ENCODE measurements around the gene FAM110A.

The FAM110A gene

GRCh38 chr20:858011-858410 is 24.5 kb downstream of the FAM110A start:
- no peaks in the 10 kb centered on the region for H3K9me3 ChIP-seq (ENCODE audit: control extremely low read depth in 1 of 5, control insufficient read depth in 4 of 5, insufficient read depth in 2 of 5, low read depth in 1 of 5, low read length in 4 of 5)
- 100% methylated on average over 4 of the region's 6 CpGs for WGBS (ENCODE audit: insufficient coverage)
- DNase-seq: no peak
- no peak overlapping the region for H3K27ac ChIP-seq (ENCODE audit: insufficient read depth in 1 of 2, low read depth in 1 of 2, low read length in 2 of 2, poor library complexity in 1 of 2, severe bottlenecking in 2 of 2)
- H3K27me3 ChIP-seq (replicated peaks in 2 of 5; ENCODE audit: control insufficient read depth in 4 of 5, insufficient read depth in 5 of 5, low read length in 4 of 5): no peaks in the 10 kb centered on the region
- peaks cover 0 to 4% (median 0%) of the 10 kb centered on the region in 4 experiments for H3K36me3 ChIP-seq (ENCODE audit: control insufficient read depth in 4 of 4, insufficient read depth in 4 of 4, low read length in 3 of 4)
- H3K4me3 ChIP-seq (ENCODE audit: control insufficient read depth in 1 of 7, extremely low read depth in 1 of 7, insufficient read depth in 4 of 7, low read depth in 2 of 7, low read length in 6 of 7): no peak overlapping the region
- POLR2A ChIA-PET: no interaction called here
- H3K4me1 ChIP-seq (ENCODE audit: control extremely low read depth in 1 of 4, control insufficient read depth in 4 of 4, insufficient read depth in 4 of 4, low read length in 3 of 4): peaks cover 7 to 50% (median 41%) of the 10 kb centered on the region in 4 experiments
- CTCF ChIA-PET: interaction anchor here (1.0 kb wide), 1 partner anchor 41 kb away, joined by 3 read pairs; no protein-coding TSS in a partner anchor

- WGBS (ENCODE audit: insufficient coverage): 62% methylated on average over 3 of the region's 3 CpGs
- ChIA-PET CTCF (interaction anchor here (1.5 to 1.6 kb wide), 2 partner anchors 13 to 27 kb away, joined by 4 to 7 read pairs; partner anchors contain the start of gene FAM110A), POLR2A (no interaction called here)
Observed at GRCh38 chr20:859751-860231, 26.3 kb downstream of the FAM110A start.

GRCh38 chr20:860891-861290 is 27.4 kb downstream of the FAM110A start:
- Histone ChIP-seq H3K4me1 (ENCODE audit: control extremely low read depth in 1 of 4, control insufficient read depth in 4 of 4, insufficient read depth in 4 of 4, low read length in 3 of 4) (peaks cover 4 to 28% (median 20%) of the 10 kb centered on the region in 4 experiments), H3K4me3 (ENCODE audit: control insufficient read depth in 1 of 7, extremely low read depth in 1 of 7, insufficient read depth in 4 of 7, low read depth in 2 of 7, low read length in 6 of 7) (no peak overlapping the region), H3K36me3 (ENCODE audit: control insufficient read depth in 4 of 4, insufficient read depth in 4 of 4, low read length in 3 of 4) (peaks cover 0 to 4% (median 0%) of the 10 kb centered on the region in 4 experiments), H3K27me3 (replicated peaks in 2 of 5; ENCODE audit: control insufficient read depth in 4 of 5, insufficient read depth in 5 of 5, low read length in 4 of 5) (no peaks in the 10 kb centered on the region), H3K27ac (ENCODE audit: insufficient read depth in 1 of 2, low read depth in 1 of 2, low read length in 2 of 2, poor library complexity in 1 of 2, severe bottlenecking in 2 of 2) (no peak overlapping the region), H3K9me3 (ENCODE audit: control extremely low read depth in 1 of 5, control insufficient read depth in 4 of 5, insufficient read depth in 2 of 5, low read depth in 1 of 5, low read length in 4 of 5) (no peaks in the 10 kb centered on the region)
- CTCF ChIA-PET: no interaction called here
- 100% methylated on average over 2 of the region's 2 CpGs for WGBS (ENCODE audit: insufficient coverage)
- POLR2A ChIA-PET: no interaction called here
- no peak for DNase-seq

More at GRCh38 chr20:859751-860231, 26.3 kb downstream of the FAM110A start:
- Histone ChIP-seq H3K27me3 (replicated peaks in 2 of 5; ENCODE audit: control insufficient read depth in 4 of 5, insufficient read depth in 5 of 5, low read length in 4 of 5) (no peaks in the 10 kb centered on the region), H3K4me1 (ENCODE audit: control extremely low read depth in 1 of 4, control insufficient read depth in 4 of 4, insufficient read depth in 4 of 4, low read length in 3 of 4) (peaks cover 7 to 39% (median 30%) of the 10 kb centered on the region in 4 experiments), H3K9me3 (ENCODE audit: control extremely low read depth in 1 of 5, control insufficient read depth in 4 of 5, insufficient read depth in 2 of 5, low read depth in 1 of 5, low read length in 4 of 5) (no peaks in the 10 kb centered on the region), H3K27ac (ENCODE audit: insufficient read depth in 1 of 2, low read depth in 1 of 2, low read length in 2 of 2, poor library complexity in 1 of 2, severe bottlenecking in 2 of 2) (no peak overlapping the region), H3K36me3 (ENCODE audit: control insufficient read depth in 4 of 4, insufficient read depth in 4 of 4, low read length in 3 of 4) (peaks cover 0 to 4% (median 0%) of the 10 kb centered on the region in 4 experiments), H3K4me3 (ENCODE audit: control insufficient read depth in 1 of 7, extremely low read depth in 1 of 7, insufficient read depth in 4 of 7, low read depth in 2 of 7, low read length in 6 of 7) (no peak overlapping the region)
- DNase-seq: no peak

GRCh38 chr20:865440-865839 is 31.9 kb downstream of the FAM110A start:
- H3K9me3 ChIP-seq (ENCODE audit: control extremely low read depth in 1 of 5, control insufficient read depth in 4 of 5, insufficient read depth in 2 of 5, low read depth in 1 of 5, low read length in 4 of 5): no peaks in the 10 kb centered on the region
- no peak overlapping the region for H3K4me3 ChIP-seq (ENCODE audit: control insufficient read depth in 1 of 7, extremely low read depth in 1 of 7, insufficient read depth in 4 of 7, low read depth in 2 of 7, low read length in 6 of 7)
- H3K27me3 ChIP-seq (replicated peaks in 2 of 5; ENCODE audit: control insufficient read depth in 4 of 5, insufficient read depth in 5 of 5, low read length in 4 of 5): no peaks in the 10 kb centered on the region
- ChIA-PET CTCF (interaction anchor here (1.2 kb wide), 1 partner anchor 9 kb away, joined by 4 read pairs; no protein-coding TSS in a partner anchor), POLR2A (no interaction called here)
- no peak for DNase-seq
- H3K27ac ChIP-seq (ENCODE audit: insufficient read depth in 1 of 2, low read depth in 1 of 2, low read length in 2 of 2, poor library complexity in 1 of 2, severe bottlenecking in 2 of 2): no peak overlapping the region
- no peaks in the 10 kb centered on the region for H3K4me1 ChIP-seq (ENCODE audit: control extremely low read depth in 1 of 4, control insufficient read depth in 4 of 4, insufficient read depth in 4 of 4, low read length in 3 of 4)
- no peaks in the 10 kb centered on the region for H3K36me3 ChIP-seq (ENCODE audit: control insufficient read depth in 4 of 4, insufficient read depth in 4 of 4, low read length in 3 of 4)
- no CpG with 5 or more reads among the region's 1 CpG for WGBS (ENCODE audit: insufficient coverage)

- no peak overlapping the region for H3K4me3 ChIP-seq (ENCODE audit: control insufficient read depth in 1 of 7, extremely low read depth in 1 of 7, insufficient read depth in 4 of 7, low read depth in 2 of 7, low read length in 6 of 7)
- no peak for DNase-seq
- ChIA-PET POLR2A (no interaction called here), CTCF (no interaction called here)
- no peaks in the 10 kb centered on the region for H3K9me3 ChIP-seq (ENCODE audit: control extremely low read depth in 1 of 5, control insufficient read depth in 4 of 5, insufficient read depth in 2 of 5, low read depth in 1 of 5, low read length in 4 of 5)
- no peaks in the 10 kb centered on the region for H3K4me1 ChIP-seq (ENCODE audit: control extremely low read depth in 1 of 4, control insufficient read depth in 4 of 4, insufficient read depth in 4 of 4, low read length in 3 of 4)
- WGBS (ENCODE audit: insufficient coverage): 87% methylated on average over 6 of the region's 9 CpGs
- no peak overlapping the region for H3K27ac ChIP-seq (ENCODE audit: insufficient read depth in 1 of 2, low read depth in 1 of 2, low read length in 2 of 2, poor library complexity in 1 of 2, severe bottlenecking in 2 of 2)
- H3K27me3 ChIP-seq (replicated peaks in 2 of 5; ENCODE audit: control insufficient read depth in 4 of 5, insufficient read depth in 5 of 5, low read length in 4 of 5): no peaks in the 10 kb centered on the region
- H3K36me3 ChIP-seq (ENCODE audit: control insufficient read depth in 4 of 4, insufficient read depth in 4 of 4, low read length in 3 of 4): no peaks in the 10 kb centered on the region
Observed at GRCh38 chr20:868279-868678, 34.8 kb downstream of the FAM110A start.

- ChIA-PET POLR2A (no interaction called here), CTCF (no interaction called here)
- DNase-seq: no peak
- H3K27ac ChIP-seq (ENCODE audit: insufficient read depth in 1 of 2, low read depth in 1 of 2, low read length in 2 of 2, poor library complexity in 1 of 2, severe bottlenecking in 2 of 2): no peak overlapping the region
- no peaks in the 10 kb centered on the region for H3K27me3 ChIP-seq (replicated peaks in 2 of 5; ENCODE audit: control insufficient read depth in 4 of 5, insufficient read depth in 5 of 5, low read length in 4 of 5)
- 100% methylated on average over 3 of the region's 5 CpGs for WGBS (ENCODE audit: insufficient coverage)
- H3K9me3 ChIP-seq (ENCODE audit: control extremely low read depth in 1 of 5, control insufficient read depth in 4 of 5, insufficient read depth in 2 of 5, low read depth in 1 of 5, low read length in 4 of 5): no peaks in the 10 kb centered on the region
- H3K4me3 ChIP-seq (ENCODE audit: control insufficient read depth in 1 of 7, extremely low read depth in 1 of 7, insufficient read depth in 4 of 7, low read depth in 2 of 7, low read length in 6 of 7): no peak overlapping the region
- H3K36me3 ChIP-seq (ENCODE audit: control insufficient read depth in 4 of 4, insufficient read depth in 4 of 4, low read length in 3 of 4): no peaks in the 10 kb centered on the region
- H3K4me1 ChIP-seq (ENCODE audit: control extremely low read depth in 1 of 4, control insufficient read depth in 4 of 4, insufficient read depth in 4 of 4, low read length in 3 of 4): no peaks in the 10 kb centered on the region
Observed at GRCh38 chr20:869606-870005, 36.1 kb downstream of the FAM110A start.

- H3K4me1 ChIP-seq (ENCODE audit: control extremely low read depth in 1 of 4, control insufficient read depth in 4 of 4, insufficient read depth in 4 of 4, low read length in 3 of 4): no peaks in the 10 kb centered on the region
- ChIA-PET POLR2A (no interaction called here), CTCF (interaction anchor here (1.8 kb wide), 1 partner anchor 28 kb away, joined by 4 read pairs; no protein-coding TSS in a partner anchor)
- no peak for DNase-seq
- no peaks in the 10 kb centered on the region for H3K36me3 ChIP-seq (ENCODE audit: control insufficient read depth in 4 of 4, insufficient read depth in 4 of 4, low read length in 3 of 4)
- H3K27me3 ChIP-seq (replicated peaks in 2 of 5; ENCODE audit: control insufficient read depth in 4 of 5, insufficient read depth in 5 of 5, low read length in 4 of 5): no peaks in the 10 kb centered on the region
- H3K27ac ChIP-seq (ENCODE audit: insufficient read depth in 1 of 2, low read depth in 1 of 2, low read length in 2 of 2, poor library complexity in 1 of 2, severe bottlenecking in 2 of 2): no peak overlapping the region
- H3K9me3 ChIP-seq (ENCODE audit: control extremely low read depth in 1 of 5, control insufficient read depth in 4 of 5, insufficient read depth in 2 of 5, low read depth in 1 of 5, low read length in 4 of 5): no peaks in the 10 kb centered on the region
- WGBS (ENCODE audit: insufficient coverage): 100% methylated on average over 2 of the region's 3 CpGs
- H3K4me3 ChIP-seq (ENCODE audit: control insufficient read depth in 1 of 7, extremely low read depth in 1 of 7, insufficient read depth in 4 of 7, low read depth in 2 of 7, low read length in 6 of 7): no peak overlapping the region
Observed at GRCh38 chr20:870758-871157, 37.2 kb downstream of the FAM110A start.
